ENCODE data around the gene OPHN1. TPM values are rescaled to one million over a fixed set of nuclear protein-coding genes. Genes with fewer than 3 reads are reported as not detected.
A peak's percentile ranks its signal among the peaks of the same experiment; 100 is the strongest.

OPHN1 gene
- 1 to 10 TPM; 5.9 to 7.5 TPM for total RNA-seq
- long read RNA-seq, donor 1, partial matches to known transcripts: 3 of 6 reads
- long read RNA-seq, donor 1, other reads (novel, unspliced or antisense): 3 of 6 reads
- long read RNA-seq, donor 2, partial matches to known transcripts: 4 of 9 reads
- long read RNA-seq, donor 2, other reads (novel, unspliced or antisense): 5 of 9 reads

DNA sequence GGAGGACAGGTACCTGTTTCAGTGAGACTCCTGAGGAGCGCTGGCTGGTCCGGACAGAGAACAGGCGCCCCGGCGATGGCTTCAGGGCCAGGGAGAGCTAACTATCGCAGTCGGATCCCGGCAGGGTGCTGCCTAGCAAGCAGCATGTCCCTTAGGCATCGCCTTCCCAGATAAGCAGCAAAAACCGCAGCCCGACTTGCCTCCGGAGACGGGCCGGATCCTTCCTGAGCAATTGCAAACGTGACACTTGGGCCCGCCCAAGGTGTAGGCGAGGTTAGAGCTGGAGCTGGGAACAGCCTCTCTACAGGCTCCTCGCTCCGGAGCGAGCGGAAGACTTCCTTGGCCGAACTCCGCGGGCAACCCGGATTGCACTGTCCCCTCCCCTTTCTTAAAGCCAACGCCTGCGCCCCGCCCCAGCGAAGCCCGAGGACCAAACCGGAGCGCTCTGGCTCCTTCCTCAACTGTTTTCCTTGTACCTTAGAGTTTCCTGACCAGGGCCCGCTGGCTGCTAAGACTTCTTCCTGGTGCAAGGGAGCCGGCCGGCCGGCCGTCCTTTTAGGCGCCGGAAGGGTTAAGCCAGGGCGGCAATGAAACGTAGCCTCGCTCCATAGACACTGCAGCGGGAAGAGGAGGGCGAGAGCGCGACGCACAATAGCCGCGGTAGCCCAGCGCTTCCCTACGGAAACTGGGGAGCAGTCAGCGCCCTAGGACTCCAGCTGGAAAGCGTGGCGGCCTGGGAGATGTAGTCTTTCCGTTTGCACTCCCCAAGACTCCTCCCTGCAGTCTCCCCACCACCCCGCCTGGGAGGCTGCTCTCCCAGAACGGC lies at the start of gene OPHN1:
Gene OPHN1, minus strand, starts transcription at position 341 of the 826 bp plus-strand sequence. CDS start 475 bp downstream, outside the sequence.
- peak; percentile 93 for DNase-seq (ENCODE audit: low spot score)
- intact Hi-C loops (cut with DNase I): no loop called here

GRCh38 chrX:68480969-68481368 lies 47.7 kb upstream of the OPHN1 start:
- no peak for DNase-seq (ENCODE audit: low spot score)

DNA sequence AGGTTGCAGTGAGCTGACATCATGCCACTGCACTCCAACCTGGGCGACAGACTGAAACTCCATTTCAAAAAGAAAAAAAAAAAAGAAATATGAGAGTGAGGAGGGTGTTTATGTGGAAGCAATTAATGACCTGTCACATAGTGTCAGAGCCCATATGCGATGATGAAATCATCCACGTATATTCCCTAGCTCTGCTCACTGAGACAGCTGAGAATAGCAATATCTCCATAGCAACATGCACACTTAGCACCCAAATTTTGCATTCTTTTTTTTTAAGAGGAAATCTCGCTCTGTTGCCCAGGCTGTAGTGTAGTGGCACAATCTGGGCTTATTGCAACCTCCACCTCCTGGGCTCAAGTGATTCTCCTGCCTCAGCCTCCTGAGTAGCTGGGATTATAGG lies 31.5 kb upstream of the OPHN1 start:
- intact Hi-C loops (cut with DNase I): loop anchor here in 1 of 2 donors (10.0 kb wide), 1 partner anchor 270 kb away; no protein-coding TSS in a partner anchor
- DNase-seq (ENCODE audit: low spot score): no peak

More at GRCh38 chrX:68480969-68481368, 47.7 kb upstream of the OPHN1 start:
- intact Hi-C loops (cut with DNase I): no loop called here

- DNase-seq (ENCODE audit: low spot score): no peak
- intact Hi-C loops (cut with DNase I): loop anchor here in 1 of 2 donors (10.0 kb wide), 1 partner anchor 269 kb away; no protein-coding TSS in a partner anchor
Measured at GRCh38 chrX:68463880-68464279, 30.6 kb upstream of the OPHN1 start.

DNA sequence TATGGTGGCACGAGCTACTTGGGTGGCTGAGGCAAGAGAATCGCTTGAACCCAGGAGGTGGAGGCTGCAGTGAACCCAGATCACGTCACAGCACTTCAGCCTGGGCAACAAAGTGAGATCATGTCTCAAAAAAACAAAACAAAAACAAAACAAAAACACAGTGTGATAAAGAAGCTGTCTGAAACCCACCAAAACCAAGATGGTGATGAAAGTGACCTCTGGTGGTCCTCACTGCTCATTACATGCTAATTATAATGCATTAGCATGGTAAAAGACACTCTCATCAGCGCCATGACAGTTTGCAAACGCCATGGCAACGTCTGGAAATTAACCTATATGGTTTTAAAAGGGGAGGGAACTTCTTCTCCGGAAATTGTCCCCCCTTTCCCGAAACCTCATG lies 29.4 kb upstream of the OPHN1 start:
- intact Hi-C loops (cut with DNase I): loop anchor here in 1 of 2 donors (10.0 kb wide), 1 partner anchor 268 kb away; no protein-coding TSS in a partner anchor
- DNase-seq (ENCODE audit: low spot score): no peak

- no peak for DNase-seq (ENCODE audit: low spot score)
- intact Hi-C loops (cut with DNase I): loop anchor here in 1 of 2 donors (10.0 kb wide), 1 partner anchor 267 kb away; no protein-coding TSS in a partner anchor
Measured at GRCh38 chrX:68462197-68462596, 28.9 kb upstream of the OPHN1 start.

DNA sequence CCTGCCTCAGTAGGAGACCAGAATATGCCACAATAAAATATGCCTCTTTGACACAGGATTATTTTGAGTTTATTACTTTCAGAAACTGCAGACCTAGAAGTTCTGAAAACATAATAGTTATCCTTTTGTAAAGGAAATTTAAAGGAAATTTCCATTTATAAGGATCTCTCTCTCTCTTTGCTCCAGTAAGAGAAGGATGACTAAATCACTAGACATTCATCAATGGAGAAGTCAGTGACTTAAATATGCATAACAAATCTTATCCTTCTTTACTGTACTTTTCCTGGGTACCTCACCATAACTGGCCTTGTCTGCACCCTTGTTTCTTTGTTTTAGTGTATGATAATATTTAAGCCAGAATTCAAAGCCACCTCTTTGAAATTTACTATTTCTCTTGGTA lies 28.3 kb upstream of the OPHN1 start:
- intact Hi-C loops (cut with DNase I): loop anchor here in 1 of 2 donors (10.0 kb wide), 1 partner anchor 267 kb away; no protein-coding TSS in a partner anchor
- DNase-seq (ENCODE audit: low spot score): no peak

DNA sequence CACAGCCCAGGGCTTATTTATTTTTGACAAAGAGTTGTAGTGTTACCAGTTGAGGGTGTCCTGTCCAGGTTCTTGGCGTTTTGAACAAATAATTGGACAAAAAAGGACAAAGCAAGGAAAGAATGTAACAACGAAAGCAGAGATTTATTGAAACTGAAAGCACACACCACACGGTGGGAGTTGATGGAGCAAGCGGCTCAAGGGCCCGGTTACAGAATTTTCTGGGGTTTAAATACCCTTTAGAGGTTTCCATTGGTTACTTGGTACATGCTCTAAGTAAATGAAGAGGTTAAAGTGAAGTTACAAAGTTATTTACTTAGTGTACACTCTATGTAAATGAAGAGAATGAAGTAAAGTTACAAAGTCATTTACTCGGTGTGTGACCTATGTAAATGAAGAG lies 27.8 kb upstream of the OPHN1 start:
- intact Hi-C loops (cut with DNase I): loop anchor here in 1 of 2 donors (10.0 kb wide), 1 partner anchor 266 kb away; no protein-coding TSS in a partner anchor
- no peak for DNase-seq (ENCODE audit: low spot score)

GRCh38 chrX:68455151-68455510 lies 21.8 kb upstream of the OPHN1 start:
- intact Hi-C loops (cut with DNase I): no loop called here
- DNase-seq (ENCODE audit: low spot score): no peak

DNA sequence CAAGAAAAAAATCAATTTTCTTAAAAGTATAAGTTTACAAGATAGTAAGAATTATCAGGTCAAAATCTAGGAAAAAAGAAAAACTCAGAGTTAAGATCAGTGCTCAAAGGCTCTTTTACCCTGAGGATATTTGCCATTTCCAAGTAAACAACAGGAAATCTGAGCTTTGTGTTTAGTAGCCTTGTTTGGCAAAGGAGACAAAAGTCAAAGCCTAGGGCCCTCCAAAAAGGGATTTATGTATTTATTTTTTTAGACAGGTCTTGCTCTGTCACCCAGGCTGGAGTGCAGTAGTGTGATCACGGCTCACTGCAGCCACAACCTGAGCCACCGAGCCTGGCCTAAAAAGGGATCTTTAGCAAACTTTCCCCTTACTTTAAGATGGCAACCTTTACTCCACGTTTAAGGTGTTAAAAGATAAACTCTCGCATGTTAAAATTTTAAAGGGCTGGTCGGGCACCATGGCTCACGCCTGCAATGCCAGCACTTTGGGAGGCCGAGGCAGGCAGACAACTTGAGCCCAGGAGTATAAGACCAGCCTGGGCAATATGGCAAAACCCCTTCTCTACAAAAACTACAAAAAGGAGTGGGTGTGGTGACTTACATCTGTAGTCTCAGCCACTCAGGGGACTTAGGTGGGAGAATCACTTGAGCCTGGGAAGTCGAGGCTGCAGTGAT lies 21.3 kb upstream of the OPHN1 start:
- intact Hi-C loops (cut with DNase I): no loop called here
- DNase-seq (ENCODE audit: low spot score): no peak

- intact Hi-C loops (cut with DNase I): no loop called here
- no peak for DNase-seq (ENCODE audit: low spot score)
Measured at GRCh38 chrX:68451720-68452119, 18.4 kb upstream of the OPHN1 start.

DNA sequence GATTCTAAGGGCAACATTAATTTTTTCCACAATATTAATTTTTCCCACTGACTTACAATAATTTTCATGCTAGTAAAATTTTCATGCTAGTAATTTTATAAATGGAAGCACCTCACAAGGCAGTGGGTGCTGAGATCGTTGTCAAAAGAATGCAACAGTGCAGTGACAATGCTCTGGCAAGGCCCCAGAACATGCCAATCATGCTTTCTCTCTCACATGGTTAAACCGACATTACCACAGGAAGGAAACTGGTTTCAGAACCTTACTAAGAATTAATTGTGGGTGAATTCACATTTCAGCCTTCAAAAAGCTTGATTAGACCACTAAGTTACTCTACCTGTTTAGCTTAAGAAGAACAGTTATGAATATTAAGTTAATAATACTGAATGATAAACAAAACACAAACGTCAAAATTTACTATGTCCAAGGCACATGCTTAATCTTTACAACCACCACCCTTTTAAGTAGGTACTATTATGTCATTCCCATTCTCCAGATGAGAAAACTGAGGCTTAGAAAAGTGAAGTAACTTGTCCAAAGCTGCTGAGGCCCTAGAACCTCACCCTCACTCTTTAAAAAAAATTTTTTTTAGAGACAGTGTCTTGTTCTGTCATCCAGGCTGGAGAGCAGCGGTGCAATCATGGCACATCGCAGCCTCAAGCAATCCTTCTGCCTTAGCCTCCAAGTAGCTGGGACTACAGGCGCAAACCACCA lies 10.0 kb upstream of the OPHN1 start:
- DNase-seq (ENCODE audit: low spot score): no peak
- intact Hi-C loops (cut with DNase I): no loop called here

DNA sequence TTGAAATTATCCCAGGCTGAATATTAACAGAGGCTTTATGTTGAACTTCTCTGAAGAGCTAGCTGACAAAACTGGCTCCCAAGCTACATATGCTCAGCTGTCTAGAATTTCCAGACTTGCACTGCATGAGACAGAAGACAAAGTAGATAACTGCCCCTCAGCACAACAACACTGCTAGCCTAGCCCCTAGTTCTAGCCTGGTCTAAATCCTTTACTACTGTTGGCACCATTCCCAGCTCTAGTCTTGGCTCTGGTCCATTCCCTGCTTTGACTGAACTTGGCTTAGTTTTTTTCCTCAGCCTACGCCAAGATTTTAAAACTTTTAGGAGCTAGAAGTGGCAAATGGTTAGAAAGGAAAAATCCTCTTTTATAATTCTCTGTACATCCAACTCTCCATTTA lies 7.6 kb upstream of the OPHN1 start:
- intact Hi-C loops (cut with DNase I): no loop called here
- DNase-seq (ENCODE audit: low spot score): no peak

DNA sequence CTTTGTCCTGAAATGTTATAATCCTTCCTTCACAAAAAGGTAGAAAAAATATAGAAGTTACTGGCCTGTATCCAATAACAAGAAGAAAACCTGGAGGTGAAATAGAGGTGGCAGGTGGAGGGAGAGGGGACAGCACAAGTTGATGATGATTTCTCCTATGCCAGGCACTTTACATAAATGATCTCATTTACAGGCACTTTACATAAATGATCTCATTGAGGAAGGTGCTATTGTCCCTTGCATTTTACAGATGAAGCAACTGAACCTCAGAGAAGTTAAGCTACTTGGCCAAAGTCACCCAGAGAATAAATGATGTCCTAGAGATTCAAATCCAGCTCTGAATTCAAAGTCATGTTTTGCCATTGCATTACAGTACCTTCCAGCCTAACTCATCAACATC lies 7.1 kb upstream of the OPHN1 start:
- no peak for DNase-seq (ENCODE audit: low spot score)
- intact Hi-C loops (cut with DNase I): no loop called here

GRCh38 chrX:68439341-68439740 lies 6.0 kb upstream of the OPHN1 start:
- DNase-seq (ENCODE audit: low spot score): no peak
- intact Hi-C loops (cut with DNase I): no loop called here

GRCh38 chrX:68438575-68438974 lies 5.3 kb upstream of the OPHN1 start:
- DNase-seq (ENCODE audit: low spot score): no peak
- intact Hi-C loops (cut with DNase I): no loop called here

DNA sequence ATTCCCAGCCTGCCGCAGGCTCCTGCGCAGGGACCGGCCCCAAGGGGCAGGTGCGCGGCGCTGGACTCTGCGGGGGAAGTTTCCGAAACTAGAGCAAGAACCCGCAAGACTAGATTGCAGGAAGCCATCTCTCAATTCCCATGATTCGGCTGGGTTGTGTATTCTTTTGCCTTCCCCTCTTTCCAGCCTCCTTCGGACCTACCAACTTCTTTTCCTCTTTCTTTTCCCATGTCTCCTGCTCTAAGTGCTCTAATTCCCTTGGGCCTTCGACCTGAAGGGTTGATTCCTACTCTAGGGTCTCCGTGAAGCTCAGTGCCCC lies 645 bp upstream of the OPHN1 start:
- DNase-seq (ENCODE audit: low spot score): no peak
- intact Hi-C loops (cut with DNase I): no loop called here

DNA sequence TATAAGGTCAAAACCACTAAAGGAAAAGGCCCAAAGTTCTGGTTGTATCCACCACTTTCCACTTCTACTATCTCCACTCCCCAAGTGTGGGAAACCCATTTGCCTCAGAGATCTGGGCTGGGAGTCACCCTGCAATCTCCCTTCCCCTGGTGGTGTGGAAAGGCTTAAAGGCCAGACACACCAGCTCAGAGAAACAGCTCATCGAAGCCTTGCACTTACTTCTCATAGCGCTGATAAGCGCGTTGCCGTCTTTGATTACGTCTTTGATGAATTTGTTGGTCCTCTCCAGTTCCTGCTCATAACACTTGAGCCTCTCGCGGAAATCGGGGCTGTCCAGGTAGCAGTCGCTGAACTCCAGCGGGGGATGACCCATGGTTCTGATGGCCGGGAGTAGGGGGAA lies 647 bp downstream of the OPHN1 start:
- DNase-seq (ENCODE audit: low spot score): no peak
- intact Hi-C loops (cut with DNase I): no loop called here

DNA sequence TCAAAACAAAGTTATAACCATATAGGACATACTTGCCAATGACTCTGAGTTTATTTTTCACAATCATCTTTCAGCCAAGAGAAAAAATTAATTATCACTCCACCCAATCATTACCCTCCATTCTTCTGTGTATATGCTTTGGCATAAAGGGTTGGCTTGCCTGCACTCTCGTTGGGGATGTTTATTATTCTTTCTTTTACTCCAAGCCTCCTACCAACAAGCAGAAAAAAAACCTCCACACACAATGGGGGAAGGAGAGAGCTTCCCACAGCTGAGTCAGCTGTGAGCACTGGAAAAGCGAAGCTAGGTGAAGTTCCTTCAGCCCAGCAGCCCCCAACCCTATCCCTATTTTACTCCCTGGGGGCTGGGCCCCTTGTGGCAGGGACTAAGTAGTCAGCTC lies 1.5 kb downstream of the OPHN1 start:
- intact Hi-C loops (cut with DNase I): no loop called here
- no peak for DNase-seq (ENCODE audit: low spot score)

DNA sequence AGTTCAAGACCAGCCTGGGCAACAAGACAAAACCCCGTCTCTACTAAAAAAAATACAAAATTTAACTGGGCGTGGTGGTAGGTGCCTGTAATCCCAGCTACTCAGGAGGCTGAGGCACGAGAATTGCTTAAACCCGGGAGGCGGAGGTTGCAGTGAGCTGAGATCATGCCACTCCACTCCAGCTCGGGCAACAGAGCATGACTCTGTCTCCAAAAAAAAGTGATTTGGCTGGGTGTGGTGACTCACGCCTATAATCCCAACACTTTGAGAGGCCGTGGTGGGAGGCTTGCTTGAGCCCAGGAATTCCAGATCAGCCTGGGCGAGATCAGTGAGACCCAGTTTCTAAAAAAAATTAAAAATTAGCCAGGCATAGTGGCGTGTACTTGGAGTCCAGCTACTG lies 4.1 kb downstream of the OPHN1 start:
- intact Hi-C loops (cut with DNase I): no loop called here
- DNase-seq (ENCODE audit: low spot score): no peak

Data from posterior vena cava (tissue), 2 donors.